DMS153 (cell line): Measurements from ENCODE around the gene COPS8.

ENCODE experiments used
- DNase-seq: peaks from one replicate; lab custom pipeline; 2025; lab: John Stamatoyannopoulos, UW

The COPS8 gene

GRCh38 chr2:237101118-237101979 is 15.7 kb downstream of the COPS8 start:
- no peak for DNase-seq

- DNase-seq, result no peak
Observed at GRCh38 chr2:237102428-237102827, 16.7 kb downstream of the COPS8 start.

- DNase-seq, result no peak
Observed at GRCh38 chr2:237109421-237109934, 23.8 kb downstream of the COPS8 start.

- no peak for DNase-seq
Observed at GRCh38 chr2:237113026-237113795, 27.5 kb downstream of the COPS8 start.

- no peak for DNase-seq
Observed at GRCh38 chr2:237115870-237116269, 30.2 kb downstream of the COPS8 start.

GRCh38 chr2:237116431-237116830 is 30.7 kb downstream of the COPS8 start:
- no peak for DNase-seq

GRCh38 chr2:237118025-237118424 is 32.3 kb downstream of the COPS8 start:
- DNase-seq, result no peak

GRCh38 chr2:237118561-237119155 is 33.0 kb downstream of the COPS8 start:
- DNase-seq, result no peak

- DNase-seq, result no peak
Observed at GRCh38 chr2:237120916-237121315, 35.2 kb downstream of the COPS8 start.

- no peak for DNase-seq
Observed at GRCh38 chr2:237121321-237121720, 35.6 kb downstream of the COPS8 start.

- DNase-seq, result no peak
Observed at GRCh38 chr2:237122214-237122666, 36.6 kb downstream of the COPS8 start.

GRCh38 chr2:237124820-237125219 is 39.1 kb downstream of the COPS8 start:
- DNase-seq, result no peak

GRCh38 chr2:237125967-237126366 is 40.3 kb downstream of the COPS8 start:
- no peak for DNase-seq

- DNase-seq, result no peak
Observed at GRCh38 chr2:237126519-237127174, 41.0 kb downstream of the COPS8 start.

GRCh38 chr2:237128026-237128703 is 42.5 kb downstream of the COPS8 start:
- no peak for DNase-seq

- DNase-seq, result no peak
Observed at GRCh38 chr2:237128845-237129592, 43.3 kb downstream of the COPS8 start.

- no peak for DNase-seq
Observed at GRCh38 chr2:237129625-237130263, 44.1 kb downstream of the COPS8 start.

GRCh38 chr2:237130562-237131421 is 45.1 kb downstream of the COPS8 start:
- DNase-seq, result no peak
